ENCODE measurements around the gene PRRG1. TPM values are rescaled to one million over a fixed set of nuclear protein-coding genes. Genes with fewer than 3 reads are reported as not detected.
"Not testable (repeated sequence)": the region's sequence is repeated elsewhere in the genome, so short reads cannot be mapped to it uniquely, and the experiment has no call there.

PRRG1 gene
- total and polyA plus RNA-seq, 2 donors from 2014 or later: 5.8 to 23.4 TPM

DNA sequence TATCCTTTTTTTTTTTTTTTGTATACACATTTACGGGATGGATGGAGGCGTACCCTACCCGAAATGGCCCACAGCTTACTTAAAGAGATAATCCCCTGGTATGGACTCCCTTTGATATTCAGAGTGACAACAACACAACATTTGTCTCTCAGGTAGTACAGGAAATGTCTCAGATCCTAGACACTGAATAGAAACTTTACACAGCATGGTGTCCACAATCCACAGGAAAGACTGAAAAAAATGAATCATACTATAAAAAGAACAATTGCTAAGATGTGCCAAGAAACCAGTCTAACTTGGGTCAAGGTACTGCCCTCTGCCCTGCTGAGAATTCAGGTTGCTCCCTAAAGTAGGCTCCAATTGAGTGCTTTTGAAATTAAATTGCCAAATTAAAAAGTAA is 121.5 kb downstream of the PRRG1 start:
- intact Hi-C loops (cut with DNase I): no loop called here
- Histone ChIP-seq H3K27ac (ENCODE audit: low read depth in 2 of 2, low read length in 2 of 2) (no peak overlapping the region), H3K4me1 (ENCODE audit: control insufficient read depth in 2 of 3, insufficient read depth in 2 of 3, low read depth in 1 of 3, low read length in 3 of 3) (no peaks in the 10 kb centered on the region), H3K4me3 (ENCODE audit: low read length in 3 of 3) (no peak overlapping the region), H3K9me3 (ENCODE audit: control insufficient read depth in 2 of 3, insufficient read depth in 1 of 3, low read length in 3 of 3) (no peaks in the 10 kb centered on the region), H3K36me3 (ENCODE audit: control insufficient read depth in 2 of 3, insufficient read depth in 3 of 3, low read length in 3 of 3) (no peaks in the 10 kb centered on the region), H3K27me3 (ENCODE audit: control insufficient read depth, insufficient read depth, low read length) (no peaks in the 10 kb centered on the region), H3K9ac (ENCODE audit: low read length in 3 of 3) (no peak overlapping the region)
- TF ChIP-seq, protein P1, sequence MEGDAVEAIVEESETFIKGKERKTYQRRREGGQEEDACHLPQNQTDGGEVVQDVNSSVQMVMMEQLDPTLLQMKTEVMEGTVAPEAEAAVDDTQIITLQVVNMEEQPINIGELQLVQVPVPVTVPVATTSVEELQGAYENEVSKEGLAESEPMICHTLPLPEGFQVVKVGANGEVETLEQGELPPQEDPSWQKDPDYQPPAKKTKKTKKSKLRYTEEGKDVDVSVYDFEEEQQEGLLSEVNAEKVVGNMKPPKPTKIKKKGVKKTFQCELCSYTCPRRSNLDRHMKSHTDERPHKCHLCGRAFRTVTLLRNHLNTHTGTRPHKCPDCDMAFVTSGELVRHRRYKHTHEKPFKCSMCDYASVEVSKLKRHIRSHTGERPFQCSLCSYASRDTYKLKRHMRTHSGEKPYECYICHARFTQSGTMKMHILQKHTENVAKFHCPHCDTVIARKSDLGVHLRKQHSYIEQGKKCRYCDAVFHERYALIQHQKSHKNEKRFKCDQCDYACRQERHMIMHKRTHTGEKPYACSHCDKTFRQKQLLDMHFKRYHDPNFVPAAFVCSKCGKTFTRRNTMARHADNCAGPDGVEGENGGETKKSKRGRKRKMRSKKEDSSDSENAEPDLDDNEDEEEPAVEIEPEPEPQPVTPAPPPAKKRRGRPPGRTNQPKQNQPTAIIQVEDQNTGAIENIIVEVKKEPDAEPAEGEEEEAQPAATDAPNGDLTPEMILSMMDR (IDR thresholded peaks at IDR 0.05; ENCODE audit: borderline replicate concordance, extremely low read depth, insufficient read depth): no peak
- DNase-seq (no peak), FAIRE-seq (no peak)

DNA sequence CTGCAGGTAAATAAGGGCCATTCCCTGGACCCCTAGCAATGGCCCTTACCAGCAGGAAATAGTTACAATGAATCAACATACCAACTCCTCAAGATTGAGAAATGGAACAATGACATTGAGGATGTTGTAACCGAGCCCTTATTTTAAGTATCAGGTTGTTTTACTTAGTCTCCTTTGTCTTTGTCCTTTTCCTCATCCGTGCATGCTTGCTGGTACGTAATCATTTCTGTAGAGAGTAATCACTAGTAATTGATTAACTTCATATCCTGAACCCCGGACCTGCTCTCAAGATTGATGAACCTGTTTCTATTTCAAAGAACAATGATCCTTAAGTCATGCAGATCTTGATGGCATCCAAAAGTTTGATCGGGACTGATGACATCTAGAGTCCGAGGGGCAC is 123.7 kb downstream of the PRRG1 start:
- no peaks in the 10 kb centered on the region for H3K9me3 ChIP-seq (ENCODE audit: control insufficient read depth in 2 of 3, insufficient read depth in 1 of 3, low read length in 3 of 3)
- H3K27ac ChIP-seq (ENCODE audit: low read depth in 2 of 2, low read length in 2 of 2): no peak overlapping the region
- intact Hi-C loops (cut with DNase I): no loop called here
- no peak for DNase-seq
- no peak overlapping the region for H3K9ac ChIP-seq (ENCODE audit: low read length in 3 of 3)
- TF ChIP-seq, protein P1 (IDR thresholded peaks at IDR 0.05; ENCODE audit: borderline replicate concordance, extremely low read depth, insufficient read depth): no peak
- H3K4me1 ChIP-seq (ENCODE audit: control insufficient read depth in 2 of 3, insufficient read depth in 2 of 3, low read depth in 1 of 3, low read length in 3 of 3): no peaks in the 10 kb centered on the region
- H3K27me3 ChIP-seq (ENCODE audit: control insufficient read depth, insufficient read depth, low read length): no peaks in the 10 kb centered on the region
- no peak for FAIRE-seq
- no peak overlapping the region for H3K4me3 ChIP-seq (ENCODE audit: low read length in 3 of 3)
- H3K36me3 ChIP-seq (ENCODE audit: control insufficient read depth in 2 of 3, insufficient read depth in 3 of 3, low read length in 3 of 3): no peaks in the 10 kb centered on the region

DNA sequence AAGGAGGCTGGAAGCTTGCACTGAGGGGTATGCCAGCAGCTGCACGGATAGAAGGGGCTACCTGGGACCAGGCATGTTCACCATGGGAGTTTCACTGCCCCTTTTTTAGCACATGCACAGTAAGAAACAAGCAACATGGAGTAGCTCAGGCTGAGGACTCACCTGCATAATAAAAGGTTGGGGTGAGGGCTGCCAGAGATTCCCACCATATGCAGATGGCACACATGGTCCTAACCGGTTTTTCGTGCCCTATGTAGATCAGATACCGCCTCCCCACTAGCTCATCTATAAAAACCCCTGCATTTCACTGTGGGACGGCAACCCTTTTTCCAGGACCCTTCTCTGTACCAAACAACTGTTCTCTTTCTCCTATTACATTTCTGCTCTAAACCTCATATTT is 125.3 kb downstream of the PRRG1 start:
- no peaks in the 10 kb centered on the region for H3K4me1 ChIP-seq (ENCODE audit: control insufficient read depth in 2 of 3, insufficient read depth in 2 of 3, low read depth in 1 of 3, low read length in 3 of 3)
- no peak overlapping the region for H3K4me3 ChIP-seq (ENCODE audit: low read length in 3 of 3)
- no peak overlapping the region for H3K9ac ChIP-seq (ENCODE audit: low read length in 3 of 3)
- no peaks in the 10 kb centered on the region for H3K36me3 ChIP-seq (ENCODE audit: control insufficient read depth in 2 of 3, insufficient read depth in 3 of 3, low read length in 3 of 3)
- FAIRE-seq (no peak), DNase-seq (no peak)
- H3K27me3 ChIP-seq (ENCODE audit: control insufficient read depth, insufficient read depth, low read length): no peaks in the 10 kb centered on the region
- no peak overlapping the region for H3K27ac ChIP-seq (ENCODE audit: low read depth in 2 of 2, low read length in 2 of 2)
- TF ChIP-seq, protein P1 (IDR thresholded peaks at IDR 0.05; ENCODE audit: borderline replicate concordance, extremely low read depth, insufficient read depth): no peak
- no peaks in the 10 kb centered on the region for H3K9me3 ChIP-seq (ENCODE audit: control insufficient read depth in 2 of 3, insufficient read depth in 1 of 3, low read length in 3 of 3)
- intact Hi-C loops (cut with DNase I): no loop called here

DNA sequence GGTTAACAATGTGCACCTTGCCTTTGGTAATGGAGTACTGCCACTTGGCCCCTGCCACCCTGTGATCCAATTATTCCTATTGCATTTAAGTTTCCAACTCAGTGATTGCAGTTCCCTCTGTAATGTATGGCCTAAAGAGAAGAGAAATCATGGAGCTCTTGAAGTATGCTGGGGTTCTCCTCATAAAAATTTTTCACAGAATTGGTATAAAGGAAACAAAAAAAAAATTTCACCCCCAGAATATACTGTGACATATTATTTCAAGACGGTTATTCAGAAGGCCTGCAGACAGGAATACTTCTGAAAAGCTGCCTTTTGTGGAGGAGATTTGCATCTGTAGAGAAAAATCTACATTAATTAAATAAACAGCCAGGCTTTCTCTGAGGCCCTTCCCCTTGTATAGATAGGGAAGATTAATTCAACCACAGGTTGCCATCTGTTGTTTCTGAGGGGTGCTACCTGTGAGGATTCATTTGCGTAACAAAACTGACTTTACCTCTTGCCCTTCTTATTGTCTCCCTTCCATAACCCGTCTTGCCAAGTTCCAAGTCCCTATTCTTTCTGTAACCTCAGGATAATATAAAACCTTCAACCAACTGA is 127.5 kb downstream of the PRRG1 start:
- Histone ChIP-seq H3K9ac (ENCODE audit: low read length in 3 of 3) (no peak overlapping the region), H3K27ac (ENCODE audit: low read depth in 2 of 2, low read length in 2 of 2) (no peak overlapping the region), H3K4me3 (ENCODE audit: low read length in 3 of 3) (no peak overlapping the region), H3K9me3 (ENCODE audit: control insufficient read depth in 2 of 3, insufficient read depth in 1 of 3, low read length in 3 of 3) (no peaks in the 10 kb centered on the region), H3K4me1 (ENCODE audit: control insufficient read depth in 2 of 3, insufficient read depth in 2 of 3, low read depth in 1 of 3, low read length in 3 of 3) (no peaks in the 10 kb centered on the region), H3K36me3 (ENCODE audit: control insufficient read depth in 2 of 3, insufficient read depth in 3 of 3, low read length in 3 of 3) (no peaks in the 10 kb centered on the region), H3K27me3 (ENCODE audit: control insufficient read depth, insufficient read depth, low read length) (no peaks in the 10 kb centered on the region)
- FAIRE-seq (no peak), DNase-seq (no peak)
- TF ChIP-seq, protein P1 (IDR thresholded peaks at IDR 0.05; ENCODE audit: borderline replicate concordance, extremely low read depth, insufficient read depth): no peak
- intact Hi-C loops (cut with DNase I): no loop called here

DNA sequence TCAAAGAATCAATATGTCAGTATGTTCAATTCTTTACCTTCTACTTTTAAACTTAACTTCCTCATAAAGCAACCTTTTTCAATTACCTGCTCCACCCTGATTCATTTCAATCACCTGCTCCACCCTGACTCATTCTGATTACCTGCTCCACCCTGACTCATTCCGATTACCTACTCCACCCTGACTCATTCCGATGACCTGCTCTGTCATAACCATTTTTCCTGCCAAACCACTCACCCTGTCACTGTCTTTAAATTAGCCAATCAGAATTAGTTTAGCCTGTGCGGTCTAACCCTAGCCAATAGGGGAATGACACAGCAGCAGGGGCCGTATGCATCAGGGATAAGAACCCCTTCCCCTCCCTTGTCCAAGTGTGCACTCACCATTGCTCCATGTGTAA is 135.2 kb downstream of the PRRG1 start:
- FAIRE-seq; H3K36me3 ChIP-seq (ENCODE audit: control insufficient read depth in 2 of 3, insufficient read depth in 3 of 3, low read length in 3 of 3); H3K27ac ChIP-seq (ENCODE audit: low read depth in 2 of 2, low read length in 2 of 2); H3K9ac ChIP-seq (ENCODE audit: low read length in 3 of 3); intact Hi-C loops (cut with DNase I); H3K4me3 ChIP-seq (ENCODE audit: low read length in 3 of 3); H3K4me1 ChIP-seq (ENCODE audit: control insufficient read depth in 2 of 3, insufficient read depth in 2 of 3, low read depth in 1 of 3, low read length in 3 of 3); H3K27me3 ChIP-seq (ENCODE audit: control insufficient read depth, insufficient read depth, low read length); H3K9me3 ChIP-seq (ENCODE audit: control insufficient read depth in 2 of 3, insufficient read depth in 1 of 3, low read length in 3 of 3); DNase-seq: not testable (repeated sequence)
